IMR-90 (cell line): ENCODE measurements around the gene CRTAP. TPM values are rescaled to one million over a fixed set of nuclear protein-coding genes. Genes with fewer than 3 reads are reported as not detected.

Experiments
- ATAC-seq: fragments of 200-7000 bp; cut with Tn5 transposase; 2 replicates; pipeline ENCODE4 v1.9.1; 2020; ENCODE audit warnings: low read depth, mild to moderate bottlenecking, moderate library complexity
- BruUV-seq: library from RNA; stranded (reverse); fragments of 400-500 nt; replicated peaks from 2 replicates; lab custom pipeline; 2021; lab: Mats Ljungman, UMichigan
- CTCF ChIA-PET: fragments of 300-600 bp; formaldehyde crosslinking; extraction: SDS; loops from one replicate; lab custom pipeline; 2021; ENCODE audit warnings: antibody characterized with exemption; lab: Yijun Ruan, JAX
- POLR2A ChIA-PET: fragments of 300-600 bp; sonication (Branson Sonifier 250); formaldehyde crosslinking; loops from one replicate; lab custom pipeline; 2022; ENCODE audit warnings: antibody characterized with exemption; ENCODE audit not compliant: unreplicated experiment; lab: Charles Lee
- DNase-seq: peaks from one replicate; pipeline ENCODE4 v3.0.0; 2013
- H2AFZ ChIP-seq: replicated peaks from 2 replicates; pipeline ENCODE3; 2013; ENCODE audit warnings: low read length, mild to moderate bottlenecking; ENCODE audit not compliant: poor library complexity
- H2AK5ac ChIP-seq: 2 replicates; pipeline ENCODE4 v1.6.1; 2013; ENCODE audit warnings: low read depth, low read length, inconsistent platforms
- H2AK9ac ChIP-seq: replicated peaks from 2 replicates; pipeline ENCODE3; 2013; ENCODE audit warnings: mild to moderate bottlenecking, low read depth, low read length, moderate library complexity; ENCODE audit not compliant: poor library complexity
- H2BK120ac ChIP-seq: 2 replicates; pipeline ENCODE4 v1.6.1; 2013; ENCODE audit warnings: low read depth, low read length, inconsistent platforms
- H2BK15ac ChIP-seq: 3 replicates; pipeline ENCODE4 v1.6.1; 2013; ENCODE audit warnings: low read depth, low read length, inconsistent platforms
- H2BK20ac ChIP-seq: 2 replicates; pipeline ENCODE4 v1.6.1; 2013; ENCODE audit warnings: low read depth, mild to moderate bottlenecking, inconsistent platforms, low read length, moderate library complexity
- H2BK5ac ChIP-seq: 2 replicates; pipeline ENCODE4 v1.6.1; 2013; ENCODE audit warnings: mild to moderate bottlenecking, low read depth, low read length, inconsistent platforms; ENCODE audit not compliant: poor library complexity, severe bottlenecking
- H3K14ac ChIP-seq: replicated peaks from 2 replicates; pipeline ENCODE4 v1.6.1; 2013; ENCODE audit warnings: low read depth, low read length, inconsistent platforms
- H3K18ac ChIP-seq: 2 replicates; pipeline ENCODE4 v1.6.1; 2013; ENCODE audit warnings: low read depth, low read length, control low read depth
- H3K23ac ChIP-seq: 2 replicates; pipeline ENCODE4 v1.6.1; 2013; ENCODE audit warnings: low read depth, low read length, inconsistent platforms
- H3K27ac ChIP-seq: 2 replicates; pipeline ENCODE4 v1.5.1; 2013; ENCODE audit warnings: mild to moderate bottlenecking, control low read depth, low read length; ENCODE audit not compliant: insufficient read depth
- H3K27me3 ChIP-seq: 2 replicates; pipeline ENCODE4 v1.6.1; 2013; ENCODE audit warnings: low read length; ENCODE audit not compliant: control insufficient read depth, insufficient read depth
- H3K36me3 ChIP-seq: 2 replicates; pipeline ENCODE4 v1.6.1; 2013; ENCODE audit warnings: low read length, mixed read lengths; ENCODE audit not compliant: control insufficient read depth, insufficient read depth
- H3K4ac ChIP-seq: 2 replicates; pipeline ENCODE4 v1.6.1; 2013; ENCODE audit warnings: low read depth, low read length, inconsistent platforms
- H3K4me1 ChIP-seq: 2 replicates; pipeline ENCODE4 v1.6.1; 2013; ENCODE audit warnings: low read length, mixed read lengths; ENCODE audit not compliant: control insufficient read depth, insufficient read depth
- H3K4me2 ChIP-seq: 2 replicates; pipeline ENCODE4 v1.6.1; 2013; ENCODE audit warnings: low read depth, mild to moderate bottlenecking, control low read depth, low read length, moderate library complexity
- H3K4me3 ChIP-seq: 2 replicates; pipeline ENCODE4 v1.5.1; 2013; ENCODE audit warnings: low read depth, mild to moderate bottlenecking, control low read depth, low read length, moderate library complexity; ENCODE audit not compliant: insufficient read depth
- H3K56ac ChIP-seq: 2 replicates; pipeline ENCODE4 v1.6.1; 2013; ENCODE audit warnings: low read length, inconsistent platforms; ENCODE audit not compliant: insufficient read depth; ENCODE audit errors: extremely low read depth
- H3K79me1 ChIP-seq, 2 experiments: 2 replicates each; pipeline ENCODE4 v1.6.1; 2013; ENCODE audit warnings: low read length in 2 of 2, inconsistent platforms in 1 of 2, low read depth in 1 of 2
- H3K9ac ChIP-seq: 2 replicates; pipeline ENCODE4 v1.6.1; 2013; ENCODE audit warnings: low read depth, low read length, control low read depth
- H3K9me1 ChIP-seq: 2 replicates; pipeline ENCODE4 v1.6.1; 2013; ENCODE audit warnings: low read length, inconsistent platforms; ENCODE audit not compliant: insufficient read depth
- H3K9me3 ChIP-seq: 2 replicates; pipeline ENCODE4 v1.6.1; 2013; ENCODE audit warnings: low read length; ENCODE audit not compliant: control insufficient read depth, insufficient read depth
- H4K20me1 ChIP-seq: 2 replicates; pipeline ENCODE4 v1.6.1; 2013; ENCODE audit warnings: low read length, inconsistent platforms; ENCODE audit not compliant: insufficient read depth
- H4K5ac ChIP-seq: 2 replicates; pipeline ENCODE4 v1.6.1; 2013; ENCODE audit warnings: mild to moderate bottlenecking, low read depth, low read length, control low read depth
- H4K8ac ChIP-seq, 2 experiments: 2 replicates each; pipeline ENCODE4 v1.6.1; 2013; ENCODE audit warnings: low read depth in 2 of 2, low read length in 2 of 2, control low read depth in 1 of 2, inconsistent platforms in 1 of 2
- H4K91ac ChIP-seq: 2 replicates; pipeline ENCODE4 v1.6.1; 2013; ENCODE audit warnings: low read depth, low read length, inconsistent platforms; ENCODE audit not compliant: insufficient read depth
- BHLHE40 ChIP-seq: fragments of 150-350 bp; IDR thresholded peaks from 2 replicates; pipeline ENCODE4 v1.6.1; 2016; ENCODE audit warnings: mild to moderate bottlenecking, low read depth, low read length
- CEBPB ChIP-seq: IDR thresholded peaks from 2 replicates; pipeline ENCODE4 v1.6.1; 2012; ENCODE audit warnings: low read depth, low read length, improper control_type of control experiment
- FOS ChIP-seq: fragments of 150-350 bp; IDR thresholded peaks from 2 replicates; pipeline ENCODE4 v1.6.1; 2016; ENCODE audit warnings: low read depth, low read length
- MAFK ChIP-seq: IDR thresholded peaks from 2 replicates; pipeline ENCODE4 v1.6.1; 2012; ENCODE audit warnings: low read depth, low read length, improper control_type of control experiment
- MAZ ChIP-seq: IDR thresholded peaks from 2 replicates; pipeline ENCODE4 v1.6.1; 2012; ENCODE audit warnings: low read depth, mild to moderate bottlenecking, low read length, improper control_type of control experiment, moderate library complexity, borderline replicate concordance
- NFE2L2 ChIP-seq: fragments of 150-350 bp; IDR thresholded peaks from 2 replicates; pipeline ENCODE4 v1.6.1; 2016; ENCODE audit warnings: low read depth, mild to moderate bottlenecking, low read length
- POLR2A ChIP-seq: IDR thresholded peaks from 2 replicates; pipeline ENCODE4 v1.6.1; 2012; ENCODE audit warnings: mild to moderate bottlenecking, low read depth, low read length
- RAD21 ChIP-seq: IDR thresholded peaks from 2 replicates; pipeline ENCODE4 v1.6.1; 2012; ENCODE audit warnings: low read length, improper control_type of control experiment
- RCOR1 ChIP-seq: IDR thresholded peaks from 2 replicates; pipeline ENCODE4 v1.6.1; 2012; ENCODE audit warnings: mild to moderate bottlenecking, low read length, improper control_type of control experiment; ENCODE audit not compliant: insufficient replicate concordance
- RFX5 ChIP-seq: IDR thresholded peaks from 2 replicates; pipeline ENCODE4 v1.8.0; 2012; ENCODE audit warnings: low read depth, mild to moderate bottlenecking, low read length, moderate library complexity
- SMC3 ChIP-seq: fragments of 150-350 bp; IDR thresholded peaks from 2 replicates; pipeline ENCODE4 v1.6.1; 2016; ENCODE audit warnings: low read depth, mild to moderate bottlenecking, antibody characterized with exemption, low read length, moderate library complexity
- WGBS, 2 experiments: methylation state at CpG; one replicate each; pipeline versions ENCODE4 v1.1.5 to v1.1.7; 2013; ENCODE audit warnings: missing lambda C conversion rate in 2 of 2; ENCODE audit not compliant: insufficient read length in 1 of 2; ENCODE audit errors: extremely low coverage in 2 of 2; 5-methylcytosine and 5-hydroxymethylcytosine counted together
- dilution Hi-C: fragments of 300-500 bp; cut with HindIII; formaldehyde crosslinking; loops from one replicate; pipeline ENCODE4 v1.14.3; 2018; ENCODE audit warnings: low sequenced_read_pairs; ENCODE audit not compliant: unreplicated experiment
- in situ Hi-C: fragments of 300-500 bp; cut with MboI; formaldehyde crosslinking; loops from 3 replicates; pipeline ENCODE4 v1.14.3; 2019; ENCODE audit warnings: low sequenced_read_pairs, inconsistent platforms, mixed read lengths
- intact Hi-C: fragments of 100-400 bp; cut with micrococcal nuclease; formaldehyde crosslinking; loops from 2 replicates; pipeline ENCODE4 v1.10.0; 2022
- polyA plus RNA-seq, 3 experiments: library from polyadenylated mRNA; depleted of rRNA; stranded (reverse); fragments of >200 nt; gene quantifications; 2 replicates each; pipeline ENCODE4 v1.2.3, GENCODE V29; 2012; ENCODE audit warnings: low replicate concordance in 1 of 3
- total RNA-seq: library from RNA; depleted of rRNA; stranded (reverse); fragments of >200 nt; gene quantifications from 2 replicates; pipeline ENCODE4 v1.2.3, GENCODE V29; 2012
- TF ChIP-seq, protein P1 (sequence below): fragments of 150-350 bp; IDR thresholded peaks from 2 replicates; pipeline ENCODE4 v1.6.1; 2016; ENCODE audit warnings: low read depth, mild to moderate bottlenecking, low read length, moderate library complexity, borderline replicate concordance
- TF ChIP-seq, protein P2 (sequence below): fragments of 150-350 bp; IDR thresholded peaks from 2 replicates; pipeline ENCODE4 v1.6.1; 2017; ENCODE audit warnings: mild to moderate bottlenecking, antibody characterized with exemption, low read length, low read depth

Gene CRTAP
- total and polyA plus RNA-seq, 2 of the 4 experiments (the other 2 are of a cell fraction): 108 to 205 TPM

DNA sequence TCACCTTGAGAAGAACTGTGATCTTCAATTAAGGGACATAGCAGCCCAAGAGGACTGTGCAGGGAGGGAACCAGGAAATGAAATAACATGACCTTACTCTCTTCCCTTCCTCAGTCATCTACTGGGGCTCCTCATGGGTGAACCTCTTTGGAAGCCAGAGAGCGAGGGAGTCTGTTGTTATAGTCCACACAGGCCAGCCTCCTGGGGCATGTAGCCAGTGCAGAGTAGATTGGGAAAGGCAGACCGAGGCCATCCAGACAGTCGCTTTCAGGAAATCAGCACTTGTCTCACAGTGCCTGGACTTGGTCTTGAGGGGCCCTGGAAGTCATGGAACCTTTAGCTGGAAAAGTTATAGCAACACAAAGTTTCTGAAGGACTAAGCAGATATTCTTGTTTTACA is 6.1 kb downstream of the CRTAP start:
- CTCF ChIA-PET: no interaction called here
- H2AK5ac ChIP-seq: no peak overlapping the region
- TF ChIP-seq NFE2L2 (no peak), RFX5 (no peak), POLR2A (no peak), SMC3 (no peak), BHLHE40 (no peak), MAFK (no peak), RCOR1 (no peak), FOS (no peak), RAD21 (no peak), MAZ (no peak), CEBPB (no peak)
- TF ChIP-seq, protein P1, sequence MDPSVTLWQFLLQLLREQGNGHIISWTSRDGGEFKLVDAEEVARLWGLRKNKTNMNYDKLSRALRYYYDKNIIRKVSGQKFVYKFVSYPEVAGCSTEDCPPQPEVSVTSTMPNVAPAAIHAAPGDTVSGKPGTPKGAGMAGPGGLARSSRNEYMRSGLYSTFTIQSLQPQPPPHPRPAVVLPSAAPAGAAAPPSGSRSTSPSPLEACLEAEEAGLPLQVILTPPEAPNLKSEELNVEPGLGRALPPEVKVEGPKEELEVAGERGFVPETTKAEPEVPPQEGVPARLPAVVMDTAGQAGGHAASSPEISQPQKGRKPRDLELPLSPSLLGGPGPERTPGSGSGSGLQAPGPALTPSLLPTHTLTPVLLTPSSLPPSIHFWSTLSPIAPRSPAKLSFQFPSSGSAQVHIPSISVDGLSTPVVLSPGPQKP: no peak
- TF ChIP-seq, protein P2, sequence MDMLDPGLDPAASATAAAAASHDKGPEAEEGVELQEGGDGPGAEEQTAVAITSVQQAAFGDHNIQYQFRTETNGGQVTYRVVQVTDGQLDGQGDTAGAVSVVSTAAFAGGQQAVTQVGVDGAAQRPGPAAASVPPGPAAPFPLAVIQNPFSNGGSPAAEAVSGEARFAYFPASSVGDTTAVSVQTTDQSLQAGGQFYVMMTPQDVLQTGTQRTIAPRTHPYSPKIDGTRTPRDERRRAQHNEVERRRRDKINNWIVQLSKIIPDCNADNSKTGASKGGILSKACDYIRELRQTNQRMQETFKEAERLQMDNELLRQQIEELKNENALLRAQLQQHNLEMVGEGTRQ: no peak
- no peak overlapping the region for H3K18ac ChIP-seq
- dilution Hi-C loops: no loop called here
- H3K56ac ChIP-seq: no peak overlapping the region
- no peak overlapping the region for H3K9ac ChIP-seq
- H2AK9ac ChIP-seq: no peak overlapping the region
- no peak for DNase-seq
- intact Hi-C loops: no loop called here
- 0 out of 2 replicates have a peak, but pooled peaks cover 4% of the 10 kb centered on the region for H4K20me1 ChIP-seq
- no peak overlapping the region for H2BK15ac ChIP-seq
- no peak overlapping the region for H4K91ac ChIP-seq
- in situ Hi-C loops: no loop called here
- H4K5ac ChIP-seq: no peak overlapping the region
- no peaks in the 10 kb centered on the region for H3K4me1 ChIP-seq
- no peaks in the 10 kb centered on the region for H3K27me3 ChIP-seq
- H2BK120ac ChIP-seq: no peak overlapping the region
- H3K36me3 ChIP-seq: peaks cover 17% of the 10 kb centered on the region
- H3K9me1 ChIP-seq: peaks cover 7% of the 10 kb centered on the region
- H3K9me3 ChIP-seq: no peaks in the 10 kb centered on the region
- H2AFZ ChIP-seq: no peak overlapping the region
- WGBS, 2 experiments: 100% methylated on average over 1 of the region's 3 CpGs; no CpG with 5 or more reads in 1 of the 2 experiments
- H3K4ac ChIP-seq: no peak overlapping the region
- H2BK20ac ChIP-seq: no peak overlapping the region
- no peak overlapping the region for H2BK5ac ChIP-seq
- peaks cover 35 to 63% of the 10 kb centered on the region in 2 experiments for H3K79me1 ChIP-seq
- H3K4me3 ChIP-seq: no peak overlapping the region
- H3K23ac ChIP-seq: no peak overlapping the region
- no TSS peak for BruUV-seq
- ATAC-seq: no peak
- H4K8ac ChIP-seq: no peak overlapping the region
- H3K4me2 ChIP-seq: no peak overlapping the region
- POLR2A ChIA-PET: no interaction called here
- H3K27ac ChIP-seq: no peak overlapping the region
- H3K14ac ChIP-seq: no peak overlapping the region
